GM23338 (cell line): ENCODE data around the gene TRDN.

Experiments used
- EZH2phosphoT487 ChIP-seq: fragments of 200-600 bp; sonication (generic); IDR thresholded peaks from one replicate; pipeline ENCODE4 v1.8.1; 2018; ENCODE audit warnings: antibody characterized with exemption; ENCODE audit not compliant: unreplicated experiment
- JUNB ChIP-seq: IDR thresholded peaks from one replicate; pipeline ENCODE4 v1.6.1; 2016; ENCODE audit warnings: antibody characterized with exemption; ENCODE audit not compliant: unreplicated experiment
- NANOG ChIP-seq: IDR thresholded peaks from 2 replicates; pipeline ENCODE4 v1.6.1; 2016; ENCODE audit warnings: antibody characterized with exemption, borderline replicate concordance
- POLR2AphosphoS5 ChIP-seq: IDR thresholded peaks from 2 replicates; pipeline ENCODE4 v1.6.1; 2016; ENCODE audit warnings: antibody characterized with exemption, low read depth
- ZNF114 ChIP-seq: fragments of 250-450 bp; sonication (Bioruptor Pico); IDR thresholded peaks from 2 replicates; pipeline ENCODE4 v1.5.0; 2020; ENCODE audit warnings: mild to moderate bottlenecking, moderate library complexity
- TF ChIP-seq, protein P1 (sequence below), 2 experiments: fragments of 200-600 bp in 1 of 2; sonication (generic) in 1 of 2; conservative IDR thresholded peaks; 2 replicates each; pipeline versions ENCODE4 v1.5.1 to v1.6.1; 2016 to 2017; ENCODE audit warnings: antibody characterized with exemption in 2 of 2, low read depth in 2 of 2, mild to moderate bottlenecking in 2 of 2, moderate library complexity in 1 of 2

DNA sequence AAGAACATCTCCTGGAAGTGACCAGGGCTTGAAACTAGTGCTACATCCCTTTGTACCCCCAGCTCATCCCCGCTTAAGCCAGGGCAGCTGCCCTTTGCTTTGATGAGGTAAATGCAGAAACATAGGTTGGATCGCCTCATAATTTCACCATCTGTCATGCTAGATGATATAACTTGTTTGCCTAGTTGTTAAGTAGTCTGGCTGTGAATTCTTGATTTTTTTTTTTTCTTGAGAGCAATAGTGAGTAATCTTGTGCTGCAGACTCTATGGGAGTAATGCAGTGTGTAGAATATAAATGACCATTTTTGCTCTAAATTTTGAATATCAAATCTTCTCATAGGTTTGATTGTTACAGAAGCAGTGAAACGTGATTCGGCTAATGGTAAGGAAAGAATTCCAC is 4.1 kb downstream of the TRDN start:
- TF ChIP-seq JUNB (no peak), EZH2phosphoT487 (no peak), NANOG (no peak), ZNF114 (CRISPR knock-in tag) (no peak), POLR2AphosphoS5 (no peak)
- TF ChIP-seq, protein P1, sequence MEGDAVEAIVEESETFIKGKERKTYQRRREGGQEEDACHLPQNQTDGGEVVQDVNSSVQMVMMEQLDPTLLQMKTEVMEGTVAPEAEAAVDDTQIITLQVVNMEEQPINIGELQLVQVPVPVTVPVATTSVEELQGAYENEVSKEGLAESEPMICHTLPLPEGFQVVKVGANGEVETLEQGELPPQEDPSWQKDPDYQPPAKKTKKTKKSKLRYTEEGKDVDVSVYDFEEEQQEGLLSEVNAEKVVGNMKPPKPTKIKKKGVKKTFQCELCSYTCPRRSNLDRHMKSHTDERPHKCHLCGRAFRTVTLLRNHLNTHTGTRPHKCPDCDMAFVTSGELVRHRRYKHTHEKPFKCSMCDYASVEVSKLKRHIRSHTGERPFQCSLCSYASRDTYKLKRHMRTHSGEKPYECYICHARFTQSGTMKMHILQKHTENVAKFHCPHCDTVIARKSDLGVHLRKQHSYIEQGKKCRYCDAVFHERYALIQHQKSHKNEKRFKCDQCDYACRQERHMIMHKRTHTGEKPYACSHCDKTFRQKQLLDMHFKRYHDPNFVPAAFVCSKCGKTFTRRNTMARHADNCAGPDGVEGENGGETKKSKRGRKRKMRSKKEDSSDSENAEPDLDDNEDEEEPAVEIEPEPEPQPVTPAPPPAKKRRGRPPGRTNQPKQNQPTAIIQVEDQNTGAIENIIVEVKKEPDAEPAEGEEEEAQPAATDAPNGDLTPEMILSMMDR (conservative IDR thresholded peaks at IDR 0.05; ENCODE audit: low read depth in 2 of 2), result no peak
